Measurements from ENCODE around the gene ANKFY1. TPM values are rescaled to one million over a fixed set of nuclear protein-coding genes. Genes with fewer than 3 reads are reported as not detected.

Gene ANKFY1
- total RNA-seq, 1 experiment from 2014 or later: 38.9 TPM

DNA sequence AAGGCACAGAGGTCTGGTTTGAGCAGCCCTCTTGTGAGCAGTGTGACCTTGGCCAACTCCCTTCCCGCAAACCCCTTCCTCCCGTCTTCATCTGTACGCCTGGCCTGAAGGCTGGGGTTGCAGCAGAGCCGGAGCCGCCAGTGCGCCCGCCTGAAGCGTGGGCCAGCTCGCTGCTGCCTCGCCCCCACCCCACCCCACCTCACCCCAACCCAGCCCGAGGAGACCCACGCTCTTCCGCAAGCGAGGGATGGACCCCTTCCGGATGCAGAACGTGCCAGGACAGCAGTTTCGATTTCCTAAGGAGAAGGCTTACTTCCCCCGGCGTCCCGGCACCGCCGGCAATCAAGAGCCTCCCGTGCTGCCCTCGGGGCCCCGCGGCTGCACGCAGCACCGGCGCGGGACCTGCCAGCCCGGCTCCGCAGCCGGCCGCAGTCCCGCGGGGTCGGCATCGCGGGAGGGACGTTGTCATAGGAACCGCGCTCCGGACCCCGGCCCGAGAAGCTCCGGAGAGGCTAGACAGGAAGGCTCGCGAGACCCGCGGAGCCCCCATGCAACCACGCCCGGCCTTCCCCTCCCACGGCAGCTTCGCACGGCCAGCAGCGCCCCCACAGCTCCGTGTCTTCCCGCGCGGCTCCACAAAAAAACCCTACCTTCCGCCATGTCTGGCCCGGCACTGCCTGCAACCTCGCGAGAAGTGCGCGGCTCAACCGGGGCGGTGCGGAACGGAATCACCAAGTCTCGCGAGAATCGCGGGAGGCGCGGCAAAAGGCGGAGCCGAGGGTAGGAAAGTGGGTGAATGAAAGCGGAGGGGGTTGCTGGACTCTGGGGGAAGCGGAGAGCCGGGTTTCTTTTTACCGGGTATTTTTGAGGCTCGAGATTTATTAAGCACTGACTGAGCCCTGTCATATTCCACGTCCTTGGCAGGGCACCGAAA lies at the start of gene ANKFY1 (continued):
- no peak for TF ChIP-seq EZH2phosphoT487 (IDR thresholded peaks at IDR 0.05; ENCODE audit: borderline replicate concordance)
- no peak for TF ChIP-seq ZNF274 (IDR thresholded peaks at IDR 0.05; ENCODE audit: low read depth, low read length)
- peak; percentile 74; the same call in 1 of the 2 replicates for TF ChIP-seq SIN3A (IDR thresholded peaks at IDR 0.05; ENCODE audit: low read depth)
- TF ChIP-seq EZH2 (IDR thresholded peaks at IDR 0.05): no peak
- TF ChIP-seq CBX3 (IDR thresholded peaks at IDR 0.05; ENCODE audit: low read depth): no peak
- TF ChIP-seq, protein P1, sequence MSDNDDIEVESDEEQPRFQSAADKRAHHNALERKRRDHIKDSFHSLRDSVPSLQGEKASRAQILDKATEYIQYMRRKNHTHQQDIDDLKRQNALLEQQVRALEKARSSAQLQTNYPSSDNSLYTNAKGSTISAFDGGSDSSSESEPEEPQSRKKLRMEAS (IDR thresholded peaks at IDR 0.05): peak; percentile 66; the same call in 1 of the 2 replicates
- no peak for TF ChIP-seq CEBPB (IDR thresholded peaks at IDR 0.05; ENCODE audit: low read depth)
- no peak for TF ChIP-seq JUND (IDR thresholded peaks at IDR 0.05)
- TF ChIP-seq EGR1 (IDR thresholded peaks at IDR 0.05; ENCODE audit: low read depth): no peak; the same call in 1 of the 2 replicates
- peak; percentile 79 for TF ChIP-seq POLR2AphosphoS5 (IDR thresholded peaks at IDR 0.05; ENCODE audit: low read depth, low read length)
- no peak for TF ChIP-seq ELF1 (IDR thresholded peaks at IDR 0.05; ENCODE audit: borderline replicate concordance, low read depth)
- TF ChIP-seq TCF7L2 (IDR thresholded peaks at IDR 0.05; ENCODE audit: borderline replicate concordance, extremely low read depth, insufficient read depth, insufficient read length): peak; percentile 49
- TF ChIP-seq YY1 (IDR thresholded peaks at IDR 0.05; ENCODE audit: extremely low read depth, insufficient replicate concordance, low read depth, low read length): peak; percentile 96

DNA sequence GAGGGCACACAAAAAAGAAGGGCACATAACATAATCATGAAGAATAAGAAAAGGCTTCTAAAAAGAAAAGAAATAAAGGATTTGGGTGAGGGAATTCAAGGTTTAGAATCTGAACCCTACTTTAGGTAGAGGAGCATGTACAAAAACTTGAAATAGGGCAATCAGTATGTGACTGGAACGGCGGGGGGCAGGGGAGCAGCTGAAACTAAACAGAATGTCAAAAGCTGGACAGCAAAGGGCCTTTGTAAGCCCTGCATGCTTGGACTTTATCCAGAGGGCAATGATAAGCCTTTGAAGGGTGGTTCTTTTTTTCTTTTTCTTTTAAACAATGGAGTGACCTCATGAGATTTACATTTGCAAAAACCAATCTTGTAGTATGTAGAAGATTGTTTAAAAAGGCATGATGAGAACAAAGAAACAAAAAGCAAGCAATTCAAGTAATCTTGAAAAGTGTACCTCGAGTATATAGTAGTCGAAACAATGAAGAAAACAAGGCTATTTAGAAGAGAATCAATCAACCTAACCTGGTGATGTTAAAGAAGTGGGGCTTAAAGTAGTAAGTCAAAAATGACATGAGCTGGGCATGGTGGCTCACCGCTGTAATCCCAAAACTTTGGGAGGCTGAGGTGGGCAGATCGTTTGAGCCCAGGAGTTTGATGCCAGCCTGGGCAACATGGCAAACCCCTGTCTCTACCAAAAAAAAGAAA lies 46.7 kb upstream of the ANKFY1 start:
- BruUV-seq (replicated peaks): no TSS peak
- no peaks in the 10 kb centered on the region for H3K27me3 ChIP-seq (ENCODE audit: insufficient read depth, low read length)
- no peaks in the 10 kb centered on the region for H3K9me2 ChIP-seq (ENCODE audit: insufficient read depth)
- no peak overlapping the region for H3K27ac ChIP-seq (ENCODE audit: low read depth, low read length)
- peaks cover 38% of the 10 kb centered on the region; the same call in 1 of the 2 replicates for H4K20me1 ChIP-seq (ENCODE audit: insufficient read depth)
- H2AFZ ChIP-seq (ENCODE audit: low read depth, low read length, poor library complexity, severe bottlenecking): no peak overlapping the region
- H3K9me3 ChIP-seq (ENCODE audit: control insufficient read depth in 1 of 2, insufficient read depth in 1 of 2, low read depth in 1 of 2, low read length in 2 of 2): no peaks in the 10 kb centered on the region
- no peaks in the 10 kb centered on the region for H3K4me1 ChIP-seq (ENCODE audit: control insufficient read depth in 1 of 2, insufficient read depth in 2 of 2, low read length in 2 of 2)
- DNase-seq (ENCODE audit: low read depth, low spot score) (no peak), ATAC-seq (no peak)
- ChIA-PET RAD21 (ENCODE audit: low non-redundant PET in 1 of 2, low total read pairs in 2 of 2, uncharacterized antibody in 2 of 2, unreplicated experiment in 2 of 2) (no interaction called here), CTCF (no interaction called here), POLR2A (no interaction called here)
- H3K79me2 ChIP-seq (ENCODE audit: insufficient read depth, low read length): peaks cover 87% of the 10 kb centered on the region
- no peak overlapping the region for H3K9ac ChIP-seq (ENCODE audit: low read length)
- no peak overlapping the region for H3K4me2 ChIP-seq (ENCODE audit: low read length)
- H3K4me3 ChIP-seq (replicated peaks in 1 of 2; ENCODE audit: low read depth in 1 of 2, low read length in 2 of 2): no peak overlapping the region
- no peak for TF ChIP-seq POLR2AphosphoS5 (IDR thresholded peaks at IDR 0.05; ENCODE audit: low read depth, low read length)
- TF ChIP-seq ZBTB33 (IDR thresholded peaks at IDR 0.05; ENCODE audit: extremely low read depth, insufficient replicate concordance, low read length): no peak
- no peak for TF ChIP-seq YY1 (IDR thresholded peaks at IDR 0.05; ENCODE audit: extremely low read depth, insufficient replicate concordance, low read depth, low read length)
- no peak for TF ChIP-seq POLR2A (IDR thresholded peaks at IDR 0.05; ENCODE audit: borderline replicate concordance, extremely low read depth, insufficient read depth, insufficient read length)
- intact Hi-C loops (cut with micrococcal nuclease): no loop called here
- H3K36me3 ChIP-seq (ENCODE audit: control insufficient read depth in 1 of 2, insufficient read depth in 2 of 2, low read length in 2 of 2): 0 out of 4 replicates have a peak, but pooled peaks cover 2 to 3% of the 10 kb centered on the region in 2 experiments

Measured in HCT116 (cell line).